HepG2 (cell line): ENCODE results near the gene KRTAP12-2. TPM values are rescaled to one million over a fixed set of nuclear protein-coding genes. Genes with fewer than 3 reads are reported as not detected.

Experiments used
- ELF3 ChIP-seq: IDR thresholded peaks from 2 replicates; pipeline ENCODE4 v1.6.1; 2016; ENCODE audit warnings: missing genetic modification reagents, missing compliant biosample characterization
- ZC3H4 ChIP-seq: sonication (generic); formaldehyde crosslinking; IDR thresholded peaks from 2 replicates; pipeline ENCODE4 v1.4.0; 2020; ENCODE audit warnings: missing genetic modification reagents, borderline replicate concordance
- ZIK1 ChIP-seq: sonication (generic); formaldehyde crosslinking; IDR thresholded peaks from 2 replicates; pipeline ENCODE4 v1.5.0; 2020; ENCODE audit warnings: mild to moderate bottlenecking, low read depth, missing genetic modification reagents, borderline replicate concordance
- polyA plus RNA-seq, 8 experiments: library from polyadenylated mRNA; depleted of rRNA in 3 of 8; stranded (reverse) in 7 of 8; unstranded in 1 of 8; fragments of >200 nt; fragmentation: Illumina TruSeq in 4 of 8; extraction: Trizol in 4 of 8; gene quantifications; 2 replicates each; pipeline versions ENCODE4 v1.2.1 to v1.2.3, GENCODE V29; 2011 to 2016; ENCODE audit warnings: low read depth in 4 of 8, missing spikeins in 1 of 8, mixed read lengths in 1 of 8; ENCODE audit not compliant: insufficient read depth in 1 of 8
- total RNA-seq, 5 experiments: library from RNA; depleted of rRNA; stranded (reverse); fragments of >200 nt; fragmentation: Illumina TruSeq; extraction: Trizol; gene quantifications; 2 replicates each; pipeline ENCODE4 v1.2.3, GENCODE V29; 2016; ENCODE audit warnings: low read depth in 1 of 5
- TF ChIP-seq, protein P1 (sequence below), 2 experiments: IDR thresholded peaks; 2 replicates each; pipeline ENCODE4 v1.6.1; 2011 to 2012; ENCODE audit warnings: low read length in 2 of 2, borderline replicate concordance in 1 of 2, low read depth in 1 of 2, mild to moderate bottlenecking in 1 of 2, moderate library complexity in 1 of 2
- TF ChIP-seq, protein P2 (sequence below), 2 experiments: sonication (generic) in 1 of 2; formaldehyde crosslinking in 1 of 2; IDR thresholded peaks; 2 replicates each; pipeline versions ENCODE4 v1.4.0 to v1.6.1; 2016 to 2020; ENCODE audit warnings: borderline replicate concordance in 1 of 2, low read depth in 1 of 2, mild to moderate bottlenecking in 1 of 2, missing genetic modification reagents in 1 of 2
- TF ChIP-seq, protein P3 (sequence below): IDR thresholded peaks from 2 replicates; pipeline ENCODE4 v1.4.0; 2020; ENCODE audit warnings: mild to moderate bottlenecking, missing genetic modification reagents
- TF ChIP-seq, protein P4 (sequence below): sonication (generic); formaldehyde crosslinking; IDR thresholded peaks from 2 replicates; pipeline ENCODE4 v1.4.0; 2020; ENCODE audit warnings: missing genetic modification reagents

The KRTAP12-2 gene
- total and polyA plus RNA-seq, 2 of the 13 experiments (the other 11 are each of a cell fraction or from before 2014, with no cell fraction given): not detected

DNA sequence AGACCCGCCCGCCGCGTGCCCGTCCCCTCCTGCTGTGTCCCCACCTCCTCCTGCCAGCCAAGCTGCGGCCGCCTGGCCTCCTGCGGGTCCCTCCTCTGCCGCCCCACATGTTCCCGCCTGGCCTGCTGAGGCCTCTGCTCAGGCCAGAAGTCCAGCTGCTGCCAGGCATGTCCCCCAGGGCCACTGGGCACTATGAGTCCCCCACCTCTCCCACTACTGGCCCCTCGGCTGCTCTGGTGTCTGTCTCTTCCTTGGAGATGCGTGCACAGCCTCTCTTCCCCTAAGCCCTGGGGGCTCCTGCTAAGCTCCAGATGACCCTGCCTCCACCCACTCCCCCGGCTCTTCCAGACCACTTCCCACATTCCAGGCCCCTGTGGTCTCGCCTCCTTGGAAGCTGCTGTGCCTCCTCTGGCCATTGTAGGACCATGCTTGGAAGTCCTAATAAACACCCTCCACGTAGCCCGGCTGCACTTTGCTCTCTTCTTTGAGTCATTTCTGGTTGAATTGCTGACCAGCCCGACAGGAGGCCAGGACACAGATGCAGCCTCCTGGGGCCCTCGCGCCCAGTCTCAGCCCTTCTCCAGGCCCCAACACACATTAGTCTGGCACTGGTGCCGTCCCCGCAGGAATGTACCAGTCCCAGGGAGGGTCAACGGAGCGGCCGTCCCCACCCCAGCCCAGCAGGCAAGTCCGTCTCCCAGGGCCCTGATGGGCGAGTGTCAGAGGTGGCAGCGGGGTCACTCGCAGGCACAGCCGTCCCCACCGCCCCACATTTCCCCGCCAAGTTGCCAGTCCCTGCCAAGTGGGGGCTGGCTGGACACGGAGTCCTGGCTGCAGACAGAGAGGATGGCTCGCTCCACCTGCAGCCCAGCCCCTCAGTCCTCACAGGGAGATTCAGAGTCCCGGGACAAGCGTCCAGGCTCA, 31.3 kb upstream of the KRTAP12-2 start (continued):
- TF ChIP-seq, protein P1, sequence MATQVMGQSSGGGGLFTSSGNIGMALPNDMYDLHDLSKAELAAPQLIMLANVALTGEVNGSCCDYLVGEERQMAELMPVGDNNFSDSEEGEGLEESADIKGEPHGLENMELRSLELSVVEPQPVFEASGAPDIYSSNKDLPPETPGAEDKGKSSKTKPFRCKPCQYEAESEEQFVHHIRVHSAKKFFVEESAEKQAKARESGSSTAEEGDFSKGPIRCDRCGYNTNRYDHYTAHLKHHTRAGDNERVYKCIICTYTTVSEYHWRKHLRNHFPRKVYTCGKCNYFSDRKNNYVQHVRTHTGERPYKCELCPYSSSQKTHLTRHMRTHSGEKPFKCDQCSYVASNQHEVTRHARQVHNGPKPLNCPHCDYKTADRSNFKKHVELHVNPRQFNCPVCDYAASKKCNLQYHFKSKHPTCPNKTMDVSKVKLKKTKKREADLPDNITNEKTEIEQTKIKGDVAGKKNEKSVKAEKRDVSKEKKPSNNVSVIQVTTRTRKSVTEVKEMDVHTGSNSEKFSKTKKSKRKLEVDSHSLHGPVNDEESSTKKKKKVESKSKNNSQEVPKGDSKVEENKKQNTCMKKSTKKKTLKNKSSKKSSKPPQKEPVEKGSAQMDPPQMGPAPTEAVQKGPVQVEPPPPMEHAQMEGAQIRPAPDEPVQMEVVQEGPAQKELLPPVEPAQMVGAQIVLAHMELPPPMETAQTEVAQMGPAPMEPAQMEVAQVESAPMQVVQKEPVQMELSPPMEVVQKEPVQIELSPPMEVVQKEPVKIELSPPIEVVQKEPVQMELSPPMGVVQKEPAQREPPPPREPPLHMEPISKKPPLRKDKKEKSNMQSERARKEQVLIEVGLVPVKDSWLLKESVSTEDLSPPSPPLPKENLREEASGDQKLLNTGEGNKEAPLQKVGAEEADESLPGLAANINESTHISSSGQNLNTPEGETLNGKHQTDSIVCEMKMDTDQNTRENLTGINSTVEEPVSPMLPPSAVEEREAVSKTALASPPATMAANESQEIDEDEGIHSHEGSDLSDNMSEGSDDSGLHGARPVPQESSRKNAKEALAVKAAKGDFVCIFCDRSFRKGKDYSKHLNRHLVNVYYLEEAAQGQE (IDR thresholded peaks at IDR 0.05; ENCODE audit: borderline replicate concordance in 1 of 2, low read depth in 1 of 2, low read length in 2 of 2): no peak
- TF ChIP-seq, protein P2, sequence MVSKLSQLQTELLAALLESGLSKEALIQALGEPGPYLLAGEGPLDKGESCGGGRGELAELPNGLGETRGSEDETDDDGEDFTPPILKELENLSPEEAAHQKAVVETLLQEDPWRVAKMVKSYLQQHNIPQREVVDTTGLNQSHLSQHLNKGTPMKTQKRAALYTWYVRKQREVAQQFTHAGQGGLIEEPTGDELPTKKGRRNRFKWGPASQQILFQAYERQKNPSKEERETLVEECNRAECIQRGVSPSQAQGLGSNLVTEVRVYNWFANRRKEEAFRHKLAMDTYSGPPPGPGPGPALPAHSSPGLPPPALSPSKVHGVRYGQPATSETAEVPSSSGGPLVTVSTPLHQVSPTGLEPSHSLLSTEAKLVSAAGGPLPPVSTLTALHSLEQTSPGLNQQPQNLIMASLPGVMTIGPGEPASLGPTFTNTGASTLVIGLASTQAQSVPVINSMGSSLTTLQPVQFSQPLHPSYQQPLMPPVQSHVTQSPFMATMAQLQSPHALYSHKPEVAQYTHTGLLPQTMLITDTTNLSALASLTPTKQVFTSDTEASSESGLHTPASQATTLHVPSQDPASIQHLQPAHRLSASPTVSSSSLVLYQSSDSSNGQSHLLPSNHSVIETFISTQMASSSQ (IDR thresholded peaks at IDR 0.05; ENCODE audit: low read depth): no peak
- TF ChIP-seq, protein P2 (CRISPR knock-in tag; IDR thresholded peaks at IDR 0.05; ENCODE audit: borderline replicate concordance): no peak
- TF ChIP-seq, protein P3, sequence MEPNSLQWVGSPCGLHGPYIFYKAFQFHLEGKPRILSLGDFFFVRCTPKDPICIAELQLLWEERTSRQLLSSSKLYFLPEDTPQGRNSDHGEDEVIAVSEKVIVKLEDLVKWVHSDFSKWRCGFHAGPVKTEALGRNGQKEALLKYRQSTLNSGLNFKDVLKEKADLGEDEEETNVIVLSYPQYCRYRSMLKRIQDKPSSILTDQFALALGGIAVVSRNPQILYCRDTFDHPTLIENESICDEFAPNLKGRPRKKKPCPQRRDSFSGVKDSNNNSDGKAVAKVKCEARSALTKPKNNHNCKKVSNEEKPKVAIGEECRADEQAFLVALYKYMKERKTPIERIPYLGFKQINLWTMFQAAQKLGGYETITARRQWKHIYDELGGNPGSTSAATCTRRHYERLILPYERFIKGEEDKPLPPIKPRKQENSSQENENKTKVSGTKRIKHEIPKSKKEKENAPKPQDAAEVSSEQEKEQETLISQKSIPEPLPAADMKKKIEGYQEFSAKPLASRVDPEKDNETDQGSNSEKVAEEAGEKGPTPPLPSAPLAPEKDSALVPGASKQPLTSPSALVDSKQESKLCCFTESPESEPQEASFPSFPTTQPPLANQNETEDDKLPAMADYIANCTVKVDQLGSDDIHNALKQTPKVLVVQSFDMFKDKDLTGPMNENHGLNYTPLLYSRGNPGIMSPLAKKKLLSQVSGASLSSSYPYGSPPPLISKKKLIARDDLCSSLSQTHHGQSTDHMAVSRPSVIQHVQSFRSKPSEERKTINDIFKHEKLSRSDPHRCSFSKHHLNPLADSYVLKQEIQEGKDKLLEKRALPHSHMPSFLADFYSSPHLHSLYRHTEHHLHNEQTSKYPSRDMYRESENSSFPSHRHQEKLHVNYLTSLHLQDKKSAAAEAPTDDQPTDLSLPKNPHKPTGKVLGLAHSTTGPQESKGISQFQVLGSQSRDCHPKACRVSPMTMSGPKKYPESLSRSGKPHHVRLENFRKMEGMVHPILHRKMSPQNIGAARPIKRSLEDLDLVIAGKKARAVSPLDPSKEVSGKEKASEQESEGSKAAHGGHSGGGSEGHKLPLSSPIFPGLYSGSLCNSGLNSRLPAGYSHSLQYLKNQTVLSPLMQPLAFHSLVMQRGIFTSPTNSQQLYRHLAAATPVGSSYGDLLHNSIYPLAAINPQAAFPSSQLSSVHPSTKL (CRISPR knock-in tag): peak; percentile 54; the same call in 1 of the 2 replicates
- TF ChIP-seq, protein P4, sequence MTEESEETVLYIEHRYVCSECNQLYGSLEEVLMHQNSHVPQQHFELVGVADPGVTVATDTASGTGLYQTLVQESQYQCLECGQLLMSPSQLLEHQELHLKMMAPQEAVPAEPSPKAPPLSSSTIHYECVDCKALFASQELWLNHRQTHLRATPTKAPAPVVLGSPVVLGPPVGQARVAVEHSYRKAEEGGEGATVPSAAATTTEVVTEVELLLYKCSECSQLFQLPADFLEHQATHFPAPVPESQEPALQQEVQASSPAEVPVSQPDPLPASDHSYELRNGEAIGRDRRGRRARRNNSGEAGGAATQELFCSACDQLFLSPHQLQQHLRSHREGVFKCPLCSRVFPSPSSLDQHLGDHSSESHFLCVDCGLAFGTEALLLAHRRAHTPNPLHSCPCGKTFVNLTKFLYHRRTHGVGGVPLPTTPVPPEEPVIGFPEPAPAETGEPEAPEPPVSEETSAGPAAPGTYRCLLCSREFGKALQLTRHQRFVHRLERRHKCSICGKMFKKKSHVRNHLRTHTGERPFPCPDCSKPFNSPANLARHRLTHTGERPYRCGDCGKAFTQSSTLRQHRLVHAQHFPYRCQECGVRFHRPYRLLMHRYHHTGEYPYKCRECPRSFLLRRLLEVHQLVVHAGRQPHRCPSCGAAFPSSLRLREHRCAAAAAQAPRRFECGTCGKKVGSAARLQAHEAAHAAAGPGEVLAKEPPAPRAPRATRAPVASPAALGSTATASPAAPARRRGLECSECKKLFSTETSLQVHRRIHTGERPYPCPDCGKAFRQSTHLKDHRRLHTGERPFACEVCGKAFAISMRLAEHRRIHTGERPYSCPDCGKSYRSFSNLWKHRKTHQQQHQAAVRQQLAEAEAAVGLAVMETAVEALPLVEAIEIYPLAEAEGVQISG (CRISPR knock-in tag): 0 out of 2 replicates have a peak, but pooled peaks have one; percentile 23
- TF ChIP-seq ZC3H4 (CRISPR knock-in tag) (no peak), ELF3 (CRISPR knock-in tag) (peak; percentile 42; the same call in 1 of the 2 replicates), ZIK1 (no peak)
